Measurements from ENCODE around the gene ADGRB3.

DNA sequence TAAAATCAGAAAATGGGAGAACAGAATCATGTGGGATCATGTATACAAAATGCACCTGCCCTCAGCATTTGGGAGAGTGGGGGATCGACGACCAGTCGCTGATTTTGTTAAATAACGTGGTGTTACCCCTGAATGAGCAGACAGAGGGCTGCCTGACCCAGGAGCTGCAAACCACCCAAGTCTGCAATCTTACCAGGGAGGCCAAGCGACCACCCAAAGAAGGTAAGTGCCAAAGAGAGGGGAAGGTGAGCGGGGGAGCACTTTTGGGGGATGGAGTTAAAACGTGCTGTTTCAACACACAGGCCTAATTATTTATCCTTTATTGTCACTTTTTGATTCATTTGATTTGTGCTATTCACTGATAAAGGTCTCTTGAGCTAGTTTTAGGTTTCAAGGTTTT is 4.1 kb downstream of the ADGRB3 start:
- no peak for TF ChIP-seq EZH2 (optimal IDR thresholded peaks at IDR 0.05; ENCODE audit: low read depth, low read length)
- TF ChIP-seq EZH2phosphoT487 (IDR thresholded peaks at IDR 0.05; ENCODE audit: low read length): no peak
- TF ChIP-seq, protein P1, sequence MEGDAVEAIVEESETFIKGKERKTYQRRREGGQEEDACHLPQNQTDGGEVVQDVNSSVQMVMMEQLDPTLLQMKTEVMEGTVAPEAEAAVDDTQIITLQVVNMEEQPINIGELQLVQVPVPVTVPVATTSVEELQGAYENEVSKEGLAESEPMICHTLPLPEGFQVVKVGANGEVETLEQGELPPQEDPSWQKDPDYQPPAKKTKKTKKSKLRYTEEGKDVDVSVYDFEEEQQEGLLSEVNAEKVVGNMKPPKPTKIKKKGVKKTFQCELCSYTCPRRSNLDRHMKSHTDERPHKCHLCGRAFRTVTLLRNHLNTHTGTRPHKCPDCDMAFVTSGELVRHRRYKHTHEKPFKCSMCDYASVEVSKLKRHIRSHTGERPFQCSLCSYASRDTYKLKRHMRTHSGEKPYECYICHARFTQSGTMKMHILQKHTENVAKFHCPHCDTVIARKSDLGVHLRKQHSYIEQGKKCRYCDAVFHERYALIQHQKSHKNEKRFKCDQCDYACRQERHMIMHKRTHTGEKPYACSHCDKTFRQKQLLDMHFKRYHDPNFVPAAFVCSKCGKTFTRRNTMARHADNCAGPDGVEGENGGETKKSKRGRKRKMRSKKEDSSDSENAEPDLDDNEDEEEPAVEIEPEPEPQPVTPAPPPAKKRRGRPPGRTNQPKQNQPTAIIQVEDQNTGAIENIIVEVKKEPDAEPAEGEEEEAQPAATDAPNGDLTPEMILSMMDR (IDR thresholded peaks at IDR 0.05; ENCODE audit: low read length): no peak
